ENCODE measurements around the gene BORCS8.

The BORCS8 gene

DNA sequence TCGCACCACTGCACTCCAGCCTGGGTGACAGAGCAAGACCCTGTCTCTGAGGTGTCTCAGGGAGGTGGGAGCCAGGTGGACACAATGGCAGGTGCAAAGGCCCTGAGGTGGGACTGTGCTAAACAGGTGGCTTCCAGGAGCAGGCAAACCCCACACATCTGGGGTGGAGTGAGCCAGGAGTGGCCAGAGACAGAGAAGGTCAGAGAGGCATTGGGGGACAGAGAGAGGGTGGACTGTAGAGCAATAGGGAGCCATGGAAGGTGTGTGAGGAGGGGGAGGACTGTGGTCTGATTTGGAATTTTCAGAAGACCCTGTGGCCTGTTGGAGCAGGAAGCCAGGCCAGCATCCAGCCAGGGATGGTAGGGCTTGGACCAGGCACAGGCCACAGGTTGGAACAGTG lies 26.6 kb downstream of the BORCS8 start:
- TF ChIP-seq CTCF (IDR thresholded peaks at IDR 0.05; ENCODE audit: low read depth, low read length): no peak
- in situ Hi-C loops (cut with HindIII; ENCODE audit: low sequenced_read_pairs): no loop called here
- no peak for DNase-seq (ENCODE audit: low read depth, low spot score)
- H3K4me3 ChIP-seq (ENCODE audit: low read depth, low read length): no peak overlapping the region

GRCh38 chr19:19162495-19162894 lies 29.5 kb downstream of the BORCS8 start:
- DNase-seq (ENCODE audit: low read depth, low spot score): no peak
- H3K4me3 ChIP-seq (ENCODE audit: low read depth, low read length): no peak overlapping the region
- no peak for TF ChIP-seq CTCF (IDR thresholded peaks at IDR 0.05; ENCODE audit: low read depth, low read length)
- in situ Hi-C loops (cut with HindIII; ENCODE audit: low sequenced_read_pairs): no loop called here

- in situ Hi-C loops (cut with HindIII; ENCODE audit: low sequenced_read_pairs): no loop called here
- no peak for DNase-seq (ENCODE audit: low read depth, low spot score)
- no peak for TF ChIP-seq CTCF (IDR thresholded peaks at IDR 0.05; ENCODE audit: low read depth, low read length)
- H3K4me3 ChIP-seq (ENCODE audit: low read depth, low read length): no peak overlapping the region
These were observed 31.4 kb downstream of the BORCS8 start for GRCh38 chr19:19160461-19161035.

DNA sequence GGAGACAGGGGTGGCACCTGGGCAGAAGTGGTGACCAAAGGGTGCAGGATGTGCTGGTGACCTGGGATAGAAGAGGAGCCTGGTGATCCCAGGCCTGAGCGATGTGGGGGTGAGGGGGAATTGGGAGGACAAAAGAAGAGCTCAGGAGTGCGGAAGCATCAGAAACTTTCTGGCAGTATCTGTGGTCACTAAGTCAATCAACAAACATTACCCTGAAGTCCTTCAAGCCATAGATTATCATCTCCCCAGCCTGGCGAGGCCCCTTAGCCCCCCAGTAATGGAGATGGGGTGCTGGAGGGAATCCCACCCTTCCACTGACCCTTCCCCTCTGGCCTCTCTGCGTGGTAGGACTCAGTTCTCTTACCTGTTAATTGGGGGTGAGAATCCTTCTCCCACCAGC lies 32.4 kb downstream of the BORCS8 start:
- no peak overlapping the region for H3K4me3 ChIP-seq (ENCODE audit: low read depth, low read length)
- in situ Hi-C loops (cut with HindIII; ENCODE audit: low sequenced_read_pairs): no loop called here
- TF ChIP-seq CTCF (IDR thresholded peaks at IDR 0.05; ENCODE audit: low read depth, low read length): no peak
- no peak for DNase-seq (ENCODE audit: low read depth, low spot score)

DNA sequence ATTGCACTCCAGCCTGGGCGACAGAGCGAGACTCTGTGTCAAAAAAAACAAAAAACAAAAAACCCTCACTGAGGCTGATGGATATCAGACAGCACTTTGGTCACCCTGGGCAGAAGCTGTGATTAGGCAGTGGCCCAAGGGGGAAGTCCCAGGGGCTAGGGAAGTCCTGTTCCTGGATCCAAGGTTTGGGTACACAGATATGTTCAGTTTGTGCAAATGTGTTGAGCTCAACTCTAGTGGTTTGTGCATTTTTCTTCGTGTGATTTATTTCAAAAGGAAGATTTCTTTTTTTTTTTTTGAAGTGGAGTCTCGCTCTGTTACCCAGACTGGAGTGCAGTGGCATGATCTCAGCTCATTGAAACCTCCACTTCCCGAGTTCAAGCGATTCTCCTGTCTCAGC lies 34.1 kb downstream of the BORCS8 start:
- in situ Hi-C loops (cut with HindIII; ENCODE audit: low sequenced_read_pairs): no loop called here
- H3K4me3 ChIP-seq (ENCODE audit: low read depth, low read length): no peak overlapping the region
- DNase-seq (ENCODE audit: low read depth, low spot score): no peak
- no peak for TF ChIP-seq CTCF (IDR thresholded peaks at IDR 0.05; ENCODE audit: low read depth, low read length)

DNA sequence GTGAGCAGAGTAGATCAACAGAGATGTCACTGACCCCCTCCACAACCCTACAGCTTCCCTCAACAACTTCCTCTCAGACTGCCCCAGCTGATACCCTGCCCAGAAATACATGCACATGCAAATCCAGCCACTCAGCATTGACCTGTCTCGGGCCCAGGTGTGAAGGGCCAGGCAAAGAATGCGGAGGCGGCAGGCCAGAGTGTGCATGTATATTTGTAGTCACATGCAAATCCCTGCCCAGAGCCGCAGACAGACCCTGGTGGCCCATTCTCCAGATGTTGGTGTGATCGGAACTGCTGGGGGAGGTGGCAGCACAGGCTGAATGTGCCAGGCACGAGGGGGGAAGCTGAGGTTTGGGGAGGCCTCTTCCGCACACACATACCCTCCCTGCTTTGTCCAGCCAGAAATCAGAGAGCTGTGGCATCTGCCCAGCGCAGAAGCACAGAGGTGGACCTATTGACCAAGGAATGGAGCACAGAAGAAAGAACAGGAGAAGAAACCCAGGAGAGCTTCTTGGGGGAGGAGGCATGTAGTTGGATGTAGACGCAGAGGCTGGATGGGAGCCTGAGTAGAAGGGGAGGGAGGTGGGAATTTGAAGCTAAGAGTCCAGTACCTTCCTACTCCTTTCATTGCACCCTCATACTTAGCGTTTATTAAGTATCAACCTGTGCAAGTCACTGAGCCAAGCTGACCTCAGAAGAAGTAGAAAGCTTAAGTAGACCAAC lies 36.3 kb downstream of the BORCS8 start:
- no peak for DNase-seq (ENCODE audit: low read depth, low spot score)
- TF ChIP-seq CTCF (IDR thresholded peaks at IDR 0.05; ENCODE audit: low read depth, low read length): no peak
- no peak overlapping the region for H3K4me3 ChIP-seq (ENCODE audit: low read depth, low read length)
- in situ Hi-C loops (cut with HindIII; ENCODE audit: low sequenced_read_pairs): no loop called here
